RPMI8226 (cell line): ENCODE data around the gene DSTYK.
"Not testable (repeated sequence)": the region's sequence is repeated elsewhere in the genome, so short reads cannot be mapped to it uniquely, and the experiment has no call there.

Source experiments
- DNase-seq: peaks from one replicate; pipeline ENCODE4 v3.0.0-alpha.2; 2015

DSTYK gene

DNA sequence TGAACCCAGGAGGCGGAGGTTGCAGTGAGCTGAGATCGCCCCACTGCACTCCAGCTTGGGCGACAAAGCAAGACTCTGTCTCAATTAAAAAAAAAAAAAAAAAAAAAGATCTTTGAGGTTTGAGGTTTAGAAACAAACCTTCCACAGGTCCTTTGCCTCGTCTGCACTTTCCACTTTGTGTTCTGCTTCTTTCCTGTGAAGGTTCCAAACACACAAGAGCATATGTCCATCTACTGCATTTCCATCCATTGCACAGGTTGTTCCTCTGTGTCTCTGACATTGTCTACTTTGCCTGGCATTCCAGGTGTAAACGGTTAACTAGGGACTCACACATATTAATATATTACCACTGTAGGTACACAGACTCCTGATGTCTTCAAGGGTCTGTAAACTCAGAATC, 40.1 kb downstream of the DSTYK start:
- DNase-seq = no peak

DNA sequence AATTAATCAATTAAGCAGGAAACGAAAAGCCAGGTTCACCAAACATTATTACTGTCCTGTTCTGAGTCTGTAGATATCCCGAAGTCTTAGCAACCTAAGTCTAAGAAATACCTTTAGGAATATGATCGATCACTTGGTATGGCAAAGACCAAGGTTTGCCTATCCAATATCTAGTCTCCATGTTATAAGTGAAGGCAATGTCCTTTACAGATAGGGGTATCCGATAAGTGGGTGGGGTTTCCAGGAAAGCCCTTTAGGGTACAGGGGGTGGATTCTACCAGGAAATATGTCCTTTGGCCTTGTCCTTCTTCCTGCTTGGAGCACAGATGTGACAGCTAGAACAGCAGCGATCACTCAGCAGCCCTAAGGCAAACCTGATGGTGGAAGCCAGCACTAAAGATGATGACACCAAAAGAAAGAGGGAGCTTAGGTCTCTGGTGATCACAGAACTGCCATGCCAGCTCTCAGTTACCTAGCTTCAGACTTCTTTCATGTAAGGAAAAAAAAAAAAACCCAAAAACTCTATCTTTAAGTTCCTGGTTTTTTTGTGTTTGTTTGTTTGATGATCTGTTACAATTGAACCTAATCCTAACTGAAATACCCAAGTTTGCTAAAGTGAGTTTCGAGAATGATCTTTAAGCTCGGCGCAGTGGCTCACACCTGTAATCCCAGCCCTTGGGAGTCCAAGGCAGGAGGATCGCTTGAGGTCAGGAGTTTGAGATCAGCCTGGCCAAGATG, 40.8 kb downstream of the DSTYK start:
- no peak for DNase-seq

DNA sequence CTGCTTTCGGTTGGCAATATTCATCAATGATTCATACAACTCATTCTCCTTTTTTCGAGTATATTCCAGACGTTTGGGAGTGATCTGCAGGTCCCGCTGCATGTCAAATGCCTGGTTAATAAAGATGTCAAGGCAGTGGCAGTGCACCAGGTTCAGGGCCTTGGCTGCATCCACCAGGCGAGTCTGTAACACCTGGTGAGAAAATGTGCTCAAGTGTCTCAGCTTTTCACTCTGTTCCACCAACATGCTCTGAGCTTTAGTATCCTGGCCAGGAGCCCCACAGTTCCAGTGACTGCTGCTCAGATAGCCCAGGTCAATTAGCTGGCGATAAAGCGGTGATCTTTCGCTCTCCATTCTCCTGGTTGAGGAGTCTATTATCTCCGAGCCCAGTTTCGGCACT, 42.3 kb downstream of the DSTYK start:
- no peak for DNase-seq

DNA sequence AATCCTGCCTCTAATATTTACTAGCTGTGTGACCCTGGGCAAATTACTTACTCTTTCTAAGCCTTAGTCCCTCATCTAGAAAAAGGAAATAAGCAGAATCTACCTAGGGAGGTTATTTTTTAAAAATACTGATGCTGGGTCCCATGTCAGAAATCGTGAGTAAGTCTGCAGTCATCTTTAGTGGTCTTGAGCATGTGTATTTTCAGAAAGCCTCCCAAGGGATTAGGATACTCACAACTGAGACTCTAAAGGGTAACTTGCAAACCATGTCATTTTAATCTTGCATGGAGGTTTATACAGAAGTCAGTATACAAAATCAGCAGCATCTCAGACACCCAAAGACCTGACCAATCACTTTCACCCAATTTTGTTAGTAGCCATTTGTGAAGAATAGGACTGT, 43.2 kb downstream of the DSTYK start:
- DNase-seq = no peak

DNA sequence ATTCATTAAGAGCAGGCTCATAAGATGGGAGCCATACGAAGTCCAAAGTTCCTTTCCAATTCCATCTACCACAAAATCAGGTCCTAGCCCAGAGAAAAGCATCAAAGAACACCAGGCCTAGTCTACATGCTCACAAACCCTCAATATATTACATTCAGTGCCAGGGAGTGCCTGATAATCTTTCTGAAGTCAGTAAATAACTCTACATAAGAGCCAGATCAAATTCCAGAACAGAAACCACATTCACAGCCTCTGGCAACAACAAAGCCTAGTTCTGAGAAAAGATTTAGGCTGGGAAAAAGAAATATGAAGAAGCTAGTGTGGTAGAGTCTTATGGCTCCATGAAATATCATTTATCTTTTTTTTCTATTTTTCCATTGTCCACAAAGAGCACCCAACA, 49.2 kb downstream of the DSTYK start:
- no peak for DNase-seq

DNA sequence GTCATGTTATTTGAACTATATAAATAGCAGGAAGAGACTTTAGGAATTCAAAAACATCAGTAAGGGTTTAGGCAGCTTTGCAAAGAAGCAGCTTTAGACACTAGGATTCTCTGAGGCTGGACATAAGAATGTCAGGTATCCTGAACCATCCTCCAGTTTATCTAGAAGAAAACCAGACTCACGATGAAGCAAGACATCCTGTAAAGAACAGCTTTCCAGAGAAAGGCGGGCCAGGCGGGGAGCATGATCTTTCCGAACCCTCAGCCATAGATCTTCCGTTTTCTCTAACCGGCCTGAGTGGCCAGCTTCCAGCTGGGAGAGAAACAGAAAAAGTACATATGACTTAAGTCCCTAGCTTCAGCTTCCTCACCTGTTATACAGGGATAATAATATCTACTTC, 50.4 kb downstream of the DSTYK start:
- DNase-seq = no peak

DNA sequence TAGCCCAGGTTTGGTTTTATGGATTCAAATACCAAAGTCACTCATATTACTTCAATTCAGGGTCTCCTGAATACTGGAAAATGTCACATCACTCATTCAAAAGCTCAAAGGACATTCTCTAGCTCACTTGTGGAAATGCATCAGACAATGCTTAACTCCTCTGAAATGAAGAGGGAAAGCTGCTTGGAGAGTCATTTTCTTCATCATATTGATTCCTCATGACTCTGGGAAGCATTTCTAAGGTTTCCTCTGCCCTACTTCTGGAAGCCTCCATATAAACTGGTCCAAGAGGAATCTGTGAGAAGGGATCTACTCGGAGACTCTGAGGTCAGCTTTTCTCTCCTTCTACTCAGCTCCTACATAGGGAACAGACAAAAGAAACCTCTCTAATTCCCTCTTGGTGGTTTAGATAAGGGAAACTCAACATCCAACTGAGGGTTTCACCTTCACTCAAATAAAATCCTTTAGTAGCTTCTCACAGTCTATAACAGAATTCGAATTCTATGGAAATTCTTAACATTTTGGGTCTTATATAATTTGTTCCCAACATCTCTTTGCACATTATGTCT, 53.4 kb downstream of the DSTYK start:
- DNase-seq = no peak

DNA sequence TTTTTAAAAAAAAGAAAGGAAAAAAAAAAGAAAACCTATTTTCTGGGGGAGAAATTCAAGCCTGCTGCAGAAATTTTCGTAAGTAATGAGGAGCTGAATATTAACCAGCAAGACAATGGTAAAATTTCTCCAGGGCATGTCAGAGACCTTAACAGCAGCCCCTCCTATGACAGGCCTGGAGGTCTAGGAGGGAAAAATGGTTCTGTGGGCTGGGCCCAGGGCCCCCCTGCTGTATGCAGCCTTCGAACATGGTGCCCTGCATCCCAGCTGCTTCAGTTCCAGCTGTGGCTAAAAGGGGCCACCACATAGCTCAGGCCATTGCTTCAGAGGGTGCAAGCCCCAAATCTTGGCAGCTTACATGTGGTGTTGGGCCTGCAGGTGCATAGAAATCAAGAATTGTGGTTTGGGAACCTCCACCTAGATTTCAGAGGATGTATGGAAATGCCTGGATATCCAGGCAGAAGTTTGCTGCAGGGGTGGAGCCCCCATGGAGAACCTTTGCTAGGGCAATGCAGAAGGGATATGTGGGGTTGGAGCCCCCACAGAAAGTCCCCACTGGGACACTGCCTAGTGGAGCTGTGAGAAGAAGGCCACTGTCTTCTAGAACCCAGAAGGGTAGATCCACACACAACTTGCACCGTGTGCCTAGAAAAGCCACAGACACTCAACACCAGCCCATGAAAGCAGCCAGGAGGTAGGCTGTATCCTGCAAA, 55.7 kb downstream of the DSTYK start:
- not testable (repeated sequence) for DNase-seq

DNA sequence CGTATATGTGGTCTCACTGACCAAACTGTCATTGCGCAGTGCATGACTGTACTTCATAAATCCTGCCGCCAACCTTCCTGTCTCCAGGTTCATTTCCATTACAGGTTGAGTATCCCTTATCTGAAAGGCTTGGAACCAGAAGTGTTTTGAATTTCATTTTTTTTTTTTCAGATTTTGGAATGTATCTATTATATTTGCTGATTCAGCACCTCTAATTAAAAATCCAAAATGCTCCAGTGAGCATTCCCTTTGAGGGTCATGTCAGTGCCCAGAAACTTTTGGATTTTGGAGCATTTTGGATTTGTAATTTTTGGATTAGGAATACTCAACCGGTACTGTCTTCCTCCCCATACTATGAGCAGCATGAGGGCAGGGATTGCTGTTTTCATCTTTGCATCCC, 59.0 kb downstream of the DSTYK start:
- no peak for DNase-seq

DNA sequence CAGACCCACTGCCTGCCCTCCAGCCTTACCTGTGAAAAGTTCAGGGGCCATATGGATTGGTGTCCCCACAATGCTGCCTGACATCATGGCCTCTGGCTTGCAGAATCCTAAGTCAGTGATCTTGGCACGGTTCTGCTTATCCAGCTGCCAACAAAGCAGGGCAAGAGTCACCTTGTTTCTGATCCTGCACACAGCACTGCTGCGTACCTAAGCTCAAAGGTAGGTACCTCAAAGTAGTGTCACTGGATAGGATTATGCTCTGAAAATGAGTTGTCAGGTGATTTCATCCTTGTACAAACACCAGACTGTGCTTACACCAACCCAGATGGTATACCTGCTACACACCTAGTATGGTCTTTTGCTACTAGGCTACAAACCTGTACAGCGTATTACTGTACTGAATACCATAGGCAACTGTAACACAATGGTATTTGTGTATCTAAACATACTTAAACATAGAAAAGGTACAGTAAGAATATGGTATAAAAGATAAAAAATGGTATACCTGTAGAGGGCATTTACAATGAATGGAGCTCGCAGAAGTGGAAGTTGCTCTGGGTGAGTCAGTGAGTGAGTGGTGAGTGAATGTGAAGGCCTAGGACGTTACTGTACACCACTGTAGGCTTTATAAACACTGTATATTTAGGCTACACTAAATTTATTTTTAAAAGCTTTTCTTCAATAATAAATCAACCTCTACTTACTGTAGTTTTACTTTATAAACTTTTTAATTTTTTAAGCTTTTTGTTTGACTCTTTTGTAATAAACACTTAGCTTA, 60.7 kb downstream of the DSTYK start:
- DNase-seq = no peak

DNA sequence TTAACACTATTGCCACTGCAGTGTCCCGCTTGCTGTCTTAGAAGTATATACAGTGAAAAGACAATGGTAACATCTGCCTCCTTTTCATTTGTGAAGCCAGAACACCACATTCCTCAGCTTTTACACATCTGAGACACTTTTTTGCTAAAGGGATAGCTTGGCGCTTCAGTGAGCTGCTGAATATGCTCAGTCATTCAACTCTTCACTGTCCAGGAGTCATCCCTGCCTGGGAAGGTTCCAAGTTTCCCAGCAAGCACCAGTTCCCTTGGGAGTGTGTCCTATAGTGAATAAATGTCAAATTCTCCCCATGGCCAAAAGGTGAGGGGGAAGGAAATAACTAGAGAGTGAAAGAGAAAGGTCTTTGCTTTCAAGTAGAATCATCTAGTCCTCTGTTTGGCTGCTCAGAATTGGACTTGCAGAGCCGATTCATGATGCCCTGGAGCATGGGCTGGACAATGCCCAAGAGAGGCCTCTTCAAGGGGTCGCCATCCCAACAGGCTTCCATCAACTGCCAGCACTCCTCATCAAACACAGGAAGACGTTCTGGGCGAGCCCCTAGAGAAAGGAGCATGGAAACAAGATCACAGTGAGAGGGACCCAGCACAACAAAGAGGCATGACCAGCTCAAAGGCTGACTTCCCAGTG, 64.2 kb downstream of the DSTYK start:
- DNase-seq = no peak

DNA sequence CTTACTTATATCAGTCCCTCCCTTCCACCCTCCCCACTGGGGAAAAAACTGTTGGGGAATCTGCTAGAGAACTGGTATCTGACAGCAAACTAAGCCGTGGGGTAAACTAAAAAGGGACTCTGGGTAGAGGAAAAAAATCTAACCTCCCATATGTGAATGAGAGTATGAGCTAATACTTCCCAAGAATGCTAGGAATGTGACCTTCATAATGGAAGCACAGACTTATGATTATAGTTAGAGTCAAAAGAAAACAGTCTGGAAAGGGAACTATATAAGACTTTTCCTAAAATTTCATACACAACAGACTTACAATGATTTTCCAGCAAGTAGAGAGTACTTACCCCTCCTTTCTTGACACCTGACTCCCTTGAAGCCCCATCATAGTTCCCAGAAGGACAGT, 66.8 kb downstream of the DSTYK start:
- DNase-seq = no peak

DNA sequence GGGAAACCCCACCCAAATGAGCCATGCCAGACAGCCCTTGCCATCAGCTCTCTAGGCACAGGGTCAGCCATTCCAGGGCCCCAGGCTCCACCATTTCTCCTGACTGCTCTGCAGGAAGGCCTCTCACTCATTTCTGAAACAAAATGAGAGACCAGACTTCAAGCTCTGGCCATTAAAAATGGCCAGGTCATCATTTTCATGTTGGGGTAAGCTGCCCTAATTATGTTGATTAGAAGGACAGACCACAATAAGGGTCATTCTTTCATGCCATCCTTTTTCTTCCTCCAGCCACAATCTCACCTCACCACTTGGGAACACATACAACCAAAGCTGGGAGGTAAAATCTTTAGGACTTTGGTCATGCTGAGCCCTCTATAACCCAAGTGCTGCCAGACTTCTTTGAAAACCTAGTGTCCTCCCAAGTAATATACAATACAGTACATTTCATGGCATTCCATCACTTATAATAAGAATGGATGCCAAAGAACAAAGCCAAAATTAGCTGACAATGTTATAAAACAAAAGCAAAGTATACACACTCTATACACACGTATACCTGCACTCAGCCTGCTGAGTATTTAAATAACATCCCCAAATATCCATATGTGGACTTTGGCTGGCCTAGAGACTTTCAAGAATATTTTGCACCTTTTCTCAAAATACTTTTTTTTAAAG, 67.3 kb downstream of the DSTYK start:
- DNase-seq = no peak

DNA sequence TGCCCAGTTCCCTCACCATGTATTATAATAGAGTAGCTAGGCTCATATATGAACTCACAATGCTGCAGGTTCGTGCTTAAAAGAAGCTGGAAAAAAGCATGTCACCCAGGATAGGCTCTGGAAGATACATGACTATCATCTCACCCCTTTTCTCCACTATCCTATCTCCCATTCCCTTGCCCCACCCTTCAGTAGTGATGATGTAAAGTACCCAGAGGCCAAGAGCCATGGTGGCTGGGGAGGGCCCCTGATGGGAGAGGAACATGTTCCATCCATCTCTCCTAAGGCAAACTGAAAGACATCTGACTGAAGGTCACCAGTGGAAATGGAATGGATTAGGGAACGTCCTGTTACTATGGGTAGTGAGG, 69.4 kb downstream of the DSTYK start:
- no peak for DNase-seq

DNA sequence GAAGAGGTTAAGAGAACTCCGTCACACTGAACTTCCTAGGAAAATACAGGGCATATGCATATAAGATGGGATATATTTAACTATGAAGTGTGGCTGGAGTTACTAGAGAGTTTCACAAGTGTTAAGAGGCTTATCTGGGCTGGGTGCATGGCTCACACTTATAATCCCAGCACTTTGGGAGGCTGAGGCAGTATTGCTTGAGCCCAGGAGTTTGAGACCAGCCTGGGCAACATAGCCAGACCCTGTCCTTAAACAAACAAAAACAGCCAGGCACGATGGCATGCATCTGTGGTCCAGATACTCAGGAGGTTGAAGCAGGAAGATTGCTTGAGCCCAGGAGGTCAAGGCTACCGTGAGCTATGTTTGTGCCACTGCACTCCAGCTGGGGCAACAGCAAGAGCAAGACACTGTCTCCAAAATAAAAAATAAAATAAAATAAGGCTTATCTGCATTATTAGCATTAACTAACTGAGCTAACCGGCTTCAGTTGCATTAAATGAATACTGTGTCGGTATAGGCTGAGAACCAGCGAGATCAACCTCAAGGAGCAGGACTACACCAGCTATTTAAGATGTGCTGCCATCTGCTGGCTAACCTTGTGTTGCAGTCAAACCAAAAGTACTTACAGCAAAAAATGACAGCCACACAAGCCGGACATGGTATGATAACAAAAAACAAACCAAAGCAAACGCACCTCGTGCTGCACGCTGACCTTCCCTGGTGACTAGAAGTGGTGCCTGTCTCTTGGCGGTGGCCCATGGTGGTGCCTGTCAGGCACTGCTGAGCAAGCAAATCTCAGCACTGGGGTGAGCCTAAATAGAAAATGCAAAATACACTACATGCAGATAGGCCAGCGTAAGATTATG, 70.0 kb downstream of the DSTYK start:
- DNase-seq = peak; percentile 92

DNA sequence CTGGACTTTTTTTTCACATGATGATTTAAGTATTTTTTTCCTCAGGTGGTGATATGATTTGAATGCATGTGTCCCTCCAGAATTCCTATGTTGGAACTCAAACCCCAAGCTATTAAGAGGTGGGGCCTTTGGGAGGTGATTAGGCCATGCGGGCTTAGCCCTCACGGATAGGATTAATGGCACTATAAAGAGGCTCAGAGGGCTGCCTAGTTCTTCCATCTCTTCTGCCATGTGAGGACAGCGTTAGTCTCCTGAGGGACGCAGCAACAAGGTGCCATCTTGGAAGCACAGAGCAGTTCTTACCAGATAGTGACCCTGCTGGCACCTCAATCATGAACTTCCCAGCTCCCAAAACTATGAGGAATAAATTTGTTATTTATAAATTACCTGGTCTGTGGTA, 71.4 kb downstream of the DSTYK start:
- DNase-seq = no peak

DNA sequence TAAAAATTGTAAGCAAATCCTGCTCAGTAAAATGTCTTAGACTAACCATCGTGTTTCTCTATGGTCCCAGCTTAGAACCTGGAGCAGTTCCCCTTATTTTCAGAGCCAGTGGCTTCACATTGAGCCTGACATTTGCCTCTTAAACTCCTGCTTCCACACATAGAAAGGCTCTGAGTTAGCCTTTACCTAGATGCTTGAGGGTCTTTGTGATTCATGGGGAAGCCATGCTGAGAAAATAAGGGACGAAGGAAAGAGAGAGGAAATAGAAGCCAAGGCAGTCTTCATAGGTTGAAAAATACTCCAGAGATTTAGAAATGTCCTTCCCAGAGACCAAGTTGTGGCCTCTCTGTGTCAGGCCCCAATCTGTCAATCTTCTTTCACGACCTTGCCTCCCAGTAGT, 73.6 kb downstream of the DSTYK start:
- no peak for DNase-seq

DNA sequence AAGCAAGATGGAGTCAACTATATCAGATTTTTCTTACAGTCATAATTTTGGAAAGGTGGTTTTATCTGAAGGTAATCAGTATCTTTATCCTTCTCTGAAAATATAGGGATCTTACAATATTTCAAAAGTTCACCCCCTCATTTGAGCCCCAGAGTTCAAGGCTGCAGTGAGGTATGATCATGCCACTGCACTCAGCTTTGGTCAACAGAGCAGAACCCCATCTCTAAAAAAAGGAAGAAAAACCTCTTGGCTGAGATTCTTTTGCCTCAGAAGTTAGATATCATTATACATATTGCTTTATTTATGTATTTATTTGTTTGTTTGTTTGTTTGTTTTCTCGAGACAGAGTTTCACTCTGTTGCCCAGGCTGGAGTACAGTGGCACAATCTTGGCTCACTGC, 78.2 kb downstream of the DSTYK start:
- no peak for DNase-seq

DNA sequence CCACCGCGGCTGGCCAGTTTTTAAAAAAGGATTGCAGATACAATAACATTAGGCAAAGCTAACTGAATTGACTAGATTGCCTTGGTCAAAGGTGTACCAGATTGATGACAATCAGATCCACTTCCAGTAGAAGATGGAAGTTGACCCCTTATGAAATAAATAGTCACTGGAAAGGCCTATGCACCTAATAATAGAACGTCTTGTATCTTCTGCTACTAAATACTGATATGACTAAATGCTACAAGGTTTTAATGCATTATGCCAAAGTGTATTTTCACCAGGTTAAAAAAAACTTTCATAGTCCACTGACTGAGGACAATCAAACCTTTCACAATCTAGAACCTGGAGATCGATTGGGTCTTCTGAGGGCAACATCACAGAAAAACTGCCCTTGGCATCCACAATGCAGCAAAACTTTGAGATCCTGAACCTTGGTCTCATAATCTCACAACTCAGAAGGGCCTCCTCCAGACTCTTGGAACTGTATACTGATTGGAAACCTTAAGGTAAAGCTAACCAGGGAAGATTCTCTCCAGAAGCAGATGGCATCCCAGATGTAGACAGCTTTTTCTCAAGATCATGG, 82.0 kb downstream of the DSTYK start:
- DNase-seq = no peak

DNA sequence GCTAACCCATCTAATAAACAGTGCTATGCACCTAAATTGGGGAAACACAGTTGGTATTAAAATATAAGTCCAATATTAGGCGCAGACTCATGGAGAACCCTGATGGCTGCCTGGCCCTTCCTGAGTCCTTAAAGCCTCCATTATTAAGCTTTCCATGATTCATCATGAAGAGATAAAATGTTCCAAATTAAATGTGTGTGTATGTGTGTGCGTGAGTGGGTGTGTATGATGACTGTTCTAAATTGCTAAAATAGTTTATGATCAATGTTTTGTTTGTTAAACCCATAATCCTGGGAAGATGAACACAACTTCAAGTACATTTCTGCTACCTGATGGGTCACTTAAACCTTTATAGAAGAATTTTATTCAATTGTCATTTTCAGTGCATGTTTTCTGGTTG, 83.5 kb downstream of the DSTYK start:
- no peak for DNase-seq

DNA sequence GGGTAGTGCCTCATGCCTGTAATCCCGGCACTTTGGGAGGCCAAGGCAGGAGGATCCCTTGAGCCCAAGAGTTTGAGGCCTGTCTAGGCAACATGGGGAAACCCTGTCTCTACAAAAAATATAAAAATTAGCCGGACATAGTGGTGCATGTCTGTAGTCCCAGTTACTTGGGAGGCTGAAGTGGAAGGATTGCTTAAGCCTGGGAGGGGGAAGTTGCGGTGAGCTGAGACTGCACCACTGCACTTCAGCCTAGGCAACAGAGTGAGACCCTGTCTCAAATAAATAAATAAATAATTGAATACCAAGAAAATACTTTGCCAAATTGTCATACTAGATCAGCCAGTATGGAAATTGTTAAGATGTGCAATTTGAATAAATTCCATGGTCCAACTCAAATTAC, 83.9 kb downstream of the DSTYK start:
- no peak for DNase-seq
